GM23338 (cell line): ENCODE data around the gene GALNT15. TPM values are rescaled to one million over a fixed set of nuclear protein-coding genes. Genes with fewer than 3 reads are reported as not detected.

Experiments used
- ATAC-seq: fragments of 200-7000 bp; cut with Tn5 transposase; 3 replicates; pipeline ENCODE4 v1.9.1; 2020
- DNase-seq: peaks from one replicate; pipeline ENCODE4 v3.0.0-alpha.2; 2015; ENCODE audit warnings: low spot score
- H2AFZ ChIP-seq: fragments of 200-600 bp; sonication (generic); 2 replicates; pipeline ENCODE4 v1.8.0; 2016; ENCODE audit warnings: antibody characterized with exemption, mild to moderate bottlenecking, moderate library complexity
- H3F3A ChIP-seq: fragments of 200-600 bp; sonication (generic); replicated peaks from 2 replicates; pipeline ENCODE4 v1.8.0; 2017; ENCODE audit warnings: antibody characterized with exemption, mixed run types, low read depth
- H3K27ac ChIP-seq: fragments of 200-600 bp; sonication (generic); 2 replicates; pipeline ENCODE4 v1.6.1; 2016; ENCODE audit warnings: low read depth
- H3K27me3 ChIP-seq: fragments of 200-600 bp; sonication (generic); 2 replicates; pipeline ENCODE4 v1.8.0; 2016; ENCODE audit warnings: mild to moderate bottlenecking, mixed run types, moderate library complexity; ENCODE audit not compliant: insufficient read depth
- H3K36me3 ChIP-seq: fragments of 200-600 bp; sonication (generic); 2 replicates; pipeline ENCODE4 v1.8.0; 2016; ENCODE audit warnings: mild to moderate bottlenecking; ENCODE audit not compliant: insufficient read depth
- H3K4me1 ChIP-seq: fragments of 200-600 bp; sonication (generic); 2 replicates; pipeline ENCODE4 v1.8.0; 2016; ENCODE audit warnings: mild to moderate bottlenecking, moderate library complexity; ENCODE audit not compliant: insufficient read depth
- H3K4me2 ChIP-seq: fragments of 200-600 bp; sonication (generic); 2 replicates; pipeline ENCODE4 v1.7.1; 2017; ENCODE audit warnings: mixed run types
- H3K4me3 ChIP-seq: fragments of 200-600 bp; sonication (generic); 2 replicates; pipeline ENCODE4 v1.6.1; 2016; ENCODE audit warnings: mixed run types
- H3K79me2 ChIP-seq: fragments of 200-600 bp; sonication (generic); replicated peaks from 2 replicates; pipeline ENCODE4 v1.8.0; 2017; ENCODE audit warnings: mild to moderate bottlenecking; ENCODE audit not compliant: insufficient read depth
- H3K9me2 ChIP-seq: fragments of 200-600 bp; sonication (generic); 2 replicates; pipeline ENCODE4 v1.8.0; 2017; ENCODE audit not compliant: insufficient read depth
- H4K20me1 ChIP-seq: fragments of 200-600 bp; sonication (generic); replicated peaks from 2 replicates; pipeline ENCODE4 v1.8.0; 2017; ENCODE audit warnings: mild to moderate bottlenecking; ENCODE audit not compliant: insufficient read depth
- H3K27ac Mint-ChIP-seq: 2 replicates; pipeline ENCODE4 v1.8.0; 2020; ENCODE audit warnings: inconsistent platforms, mild to moderate bottlenecking, moderate library complexity, mixed read lengths
- H3K27me3 Mint-ChIP-seq: 3 replicates; pipeline ENCODE4 v1.8.0; 2022; ENCODE audit warnings: low read depth, mild to moderate bottlenecking, moderate library complexity, mixed read lengths, inconsistent platforms; ENCODE audit not compliant: insufficient read depth, poor library complexity
- H3K36me3 Mint-ChIP-seq: 3 replicates; pipeline ENCODE4 v1.8.0; 2021; ENCODE audit warnings: low read depth, mild to moderate bottlenecking, inconsistent platforms, moderate library complexity, mixed read lengths
- H3K4me1 Mint-ChIP-seq: 3 replicates; pipeline ENCODE4 v1.8.0; 2020; ENCODE audit warnings: mild to moderate bottlenecking, inconsistent platforms, mixed read lengths
- H3K4me3 Mint-ChIP-seq: 3 replicates; pipeline ENCODE4 v1.8.0; 2021; ENCODE audit warnings: moderate library complexity, mild to moderate bottlenecking, inconsistent platforms, mixed read lengths
- H3K9me3 Mint-ChIP-seq: 3 replicates; pipeline ENCODE4 v1.8.0; 2020; ENCODE audit warnings: moderate library complexity, mild to moderate bottlenecking, inconsistent platforms, mixed read lengths
- CREB1 ChIP-seq: fragments of 250-450 bp; sonication (Bioruptor Pico); IDR thresholded peaks from 2 replicates; pipeline ENCODE4 v1.5.0; 2020; ENCODE audit warnings: low read depth, mild to moderate bottlenecking, moderate library complexity
- CTCF ChIP-seq, 2 experiments: fragments of 200-600 bp in 1 of 2; sonication (generic) in 1 of 2; conservative IDR thresholded peaks; 2 replicates each; pipeline versions ENCODE4 v1.5.1 to v1.6.1; 2016 to 2017; ENCODE audit warnings: antibody characterized with exemption in 2 of 2, low read depth in 2 of 2, mild to moderate bottlenecking in 2 of 2, moderate library complexity in 1 of 2
- EZH2phosphoT487 ChIP-seq: fragments of 200-600 bp; sonication (generic); IDR thresholded peaks from one replicate; pipeline ENCODE4 v1.8.1; 2018; ENCODE audit warnings: antibody characterized with exemption; ENCODE audit not compliant: unreplicated experiment
- JUNB ChIP-seq: IDR thresholded peaks from one replicate; pipeline ENCODE4 v1.6.1; 2016; ENCODE audit warnings: antibody characterized with exemption; ENCODE audit not compliant: unreplicated experiment
- NANOG ChIP-seq: IDR thresholded peaks from 2 replicates; pipeline ENCODE4 v1.6.1; 2016; ENCODE audit warnings: antibody characterized with exemption, borderline replicate concordance
- POLR2AphosphoS5 ChIP-seq: IDR thresholded peaks from 2 replicates; pipeline ENCODE4 v1.6.1; 2016; ENCODE audit warnings: antibody characterized with exemption, low read depth
- STAT1 ChIP-seq: IDR thresholded peaks from one replicate; pipeline ENCODE4 v1.6.1; 2016; ENCODE audit warnings: antibody characterized with exemption; ENCODE audit not compliant: unreplicated experiment
- ZNF114 ChIP-seq: fragments of 250-450 bp; sonication (Bioruptor Pico); IDR thresholded peaks from 2 replicates; pipeline ENCODE4 v1.5.0; 2020; ENCODE audit warnings: mild to moderate bottlenecking, moderate library complexity
- ZNF331 ChIP-seq: fragments of 250-450 bp; sonication (Bioruptor Pico); IDR thresholded peaks from 2 replicates; pipeline ENCODE4 v1.5.0; 2020; ENCODE audit warnings: low read depth, mild to moderate bottlenecking, moderate library complexity
- polyA plus RNA-seq: library from polyadenylated mRNA; unstranded; fragments of >200 nt; fragmentation: Nextera tagmentation; extraction: Ambion mirVana; gene quantifications from 2 replicates; pipeline ENCODE4 v1.2.1, GENCODE V29; 2016
- total RNA-seq: library from RNA; depleted of rRNA; stranded (reverse); fragments of >200 nt; shearing (Covaris generic); gene quantifications from 2 replicates; pipeline ENCODE4 v1.2.3, GENCODE V29; 2014
- TF ChIP-seq, protein P1 (sequence below): IDR thresholded peaks from one replicate; pipeline ENCODE4 v1.6.1; 2018; ENCODE audit warnings: antibody characterized with exemption; ENCODE audit not compliant: unreplicated experiment
- TF ChIP-seq, protein P2 (sequence below): IDR thresholded peaks from 2 replicates; pipeline ENCODE4 v1.6.1; 2016; ENCODE audit warnings: antibody characterized with exemption

Gene GALNT15
- total and polyA plus RNA-seq, 2 experiments from 2014 or later = 0.06 to 0.35 TPM

- TF ChIP-seq CTCF (conservative IDR thresholded peaks at IDR 0.05; ENCODE audit: low read depth in 2 of 2) (no peak), NANOG (no peak), ZNF114 (CRISPR knock-in tag) (no peak), EZH2phosphoT487 (no peak), STAT1 (no peak), ZNF331 (CRISPR knock-in tag) (no peak), CREB1 (no peak)
- TF ChIP-seq, protein P1, sequence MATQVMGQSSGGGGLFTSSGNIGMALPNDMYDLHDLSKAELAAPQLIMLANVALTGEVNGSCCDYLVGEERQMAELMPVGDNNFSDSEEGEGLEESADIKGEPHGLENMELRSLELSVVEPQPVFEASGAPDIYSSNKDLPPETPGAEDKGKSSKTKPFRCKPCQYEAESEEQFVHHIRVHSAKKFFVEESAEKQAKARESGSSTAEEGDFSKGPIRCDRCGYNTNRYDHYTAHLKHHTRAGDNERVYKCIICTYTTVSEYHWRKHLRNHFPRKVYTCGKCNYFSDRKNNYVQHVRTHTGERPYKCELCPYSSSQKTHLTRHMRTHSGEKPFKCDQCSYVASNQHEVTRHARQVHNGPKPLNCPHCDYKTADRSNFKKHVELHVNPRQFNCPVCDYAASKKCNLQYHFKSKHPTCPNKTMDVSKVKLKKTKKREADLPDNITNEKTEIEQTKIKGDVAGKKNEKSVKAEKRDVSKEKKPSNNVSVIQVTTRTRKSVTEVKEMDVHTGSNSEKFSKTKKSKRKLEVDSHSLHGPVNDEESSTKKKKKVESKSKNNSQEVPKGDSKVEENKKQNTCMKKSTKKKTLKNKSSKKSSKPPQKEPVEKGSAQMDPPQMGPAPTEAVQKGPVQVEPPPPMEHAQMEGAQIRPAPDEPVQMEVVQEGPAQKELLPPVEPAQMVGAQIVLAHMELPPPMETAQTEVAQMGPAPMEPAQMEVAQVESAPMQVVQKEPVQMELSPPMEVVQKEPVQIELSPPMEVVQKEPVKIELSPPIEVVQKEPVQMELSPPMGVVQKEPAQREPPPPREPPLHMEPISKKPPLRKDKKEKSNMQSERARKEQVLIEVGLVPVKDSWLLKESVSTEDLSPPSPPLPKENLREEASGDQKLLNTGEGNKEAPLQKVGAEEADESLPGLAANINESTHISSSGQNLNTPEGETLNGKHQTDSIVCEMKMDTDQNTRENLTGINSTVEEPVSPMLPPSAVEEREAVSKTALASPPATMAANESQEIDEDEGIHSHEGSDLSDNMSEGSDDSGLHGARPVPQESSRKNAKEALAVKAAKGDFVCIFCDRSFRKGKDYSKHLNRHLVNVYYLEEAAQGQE = no peak
- TF ChIP-seq, protein P2, sequence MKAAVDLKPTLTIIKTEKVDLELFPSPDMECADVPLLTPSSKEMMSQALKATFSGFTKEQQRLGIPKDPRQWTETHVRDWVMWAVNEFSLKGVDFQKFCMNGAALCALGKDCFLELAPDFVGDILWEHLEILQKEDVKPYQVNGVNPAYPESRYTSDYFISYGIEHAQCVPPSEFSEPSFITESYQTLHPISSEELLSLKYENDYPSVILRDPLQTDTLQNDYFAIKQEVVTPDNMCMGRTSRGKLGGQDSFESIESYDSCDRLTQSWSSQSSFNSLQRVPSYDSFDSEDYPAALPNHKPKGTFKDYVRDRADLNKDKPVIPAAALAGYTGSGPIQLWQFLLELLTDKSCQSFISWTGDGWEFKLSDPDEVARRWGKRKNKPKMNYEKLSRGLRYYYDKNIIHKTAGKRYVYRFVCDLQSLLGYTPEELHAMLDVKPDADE = no peak
These were observed 26.3 kb upstream of the GALNT15 start (continued) for GRCh38 chr3:16148213-16148612.

GRCh38 chr3:16148783-16149182, 25.7 kb upstream of the GALNT15 start:
- Histone ChIP-seq H3F3A (no peaks in the 10 kb centered on the region), H3K27ac (no peak overlapping the region), H3K27me3 (no peaks in the 10 kb centered on the region), H3K4me3 (no peak overlapping the region), H3K79me2 (no peaks in the 10 kb centered on the region), H3K4me2 (no peak overlapping the region), H4K20me1 (no peaks in the 10 kb centered on the region), H3K36me3 (no peaks in the 10 kb centered on the region), H3K4me1 (no peaks in the 10 kb centered on the region), H2AFZ (no peak overlapping the region), H3K9me2 (peaks cover 8% of the 10 kb centered on the region; the same call in 1 of the 2 replicates)
- Mint-ChIP-seq H3K4me3 (no peak overlapping the region), H3K9me3 (peaks cover 19% of the 10 kb centered on the region), H3K27me3 (peaks cover 2% of the 10 kb centered on the region), H3K36me3 (peaks cover 13% of the 10 kb centered on the region), H3K4me1 (no peaks in the 10 kb centered on the region), H3K27ac (no peak overlapping the region)
- ATAC-seq = no peak
- no peak for DNase-seq
- TF ChIP-seq CREB1 (no peak), NANOG (no peak), JUNB (no peak), ZNF114 (CRISPR knock-in tag) (no peak), STAT1 (no peak), POLR2AphosphoS5 (no peak), CTCF (conservative IDR thresholded peaks at IDR 0.05; ENCODE audit: low read depth in 2 of 2) (no peak), ZNF331 (CRISPR knock-in tag) (no peak)
- TF ChIP-seq, protein P1 = no peak
